ENCODE results near the gene SCYL3. TPM values are rescaled to one million over a fixed set of nuclear protein-coding genes. Genes with fewer than 3 reads are reported as not detected.
A peak's percentile ranks its signal among the peaks of the same experiment; 100 is the strongest.

Gene SCYL3
- total RNA-seq, 1 experiment from 2014 or later = 5.9 TPM

- BruUV-seq (replicated peaks) = no TSS peak
- DNase-seq = peak in 1 of 2 experiments; percentile 18
- Histone ChIP-seq H3K9me3 (no peaks in the 10 kb centered on the region), H3K4me1 (peaks cover 13% of the 10 kb centered on the region), H3K36me3 (ENCODE audit: control insufficient read depth, insufficient read depth, low read length) (peaks cover 2% of the 10 kb centered on the region; the same call in 1 of the 2 replicates), H3K27me3 (replicated peaks; ENCODE audit: control insufficient read depth, insufficient read depth, low read length) (no peaks in the 10 kb centered on the region), H3K4me3 (ENCODE audit: low read depth, low read length) (no peak overlapping the region)
- intact Hi-C loops (cut with micrococcal nuclease; ENCODE audit: unreplicated experiment) = loop anchor here (1.0 kb wide), 1 partner anchor 18 kb away; no protein-coding TSS in a partner anchor
- POLR2A ChIA-PET = no interaction called here
- Mint-ChIP-seq H3K9me3 (ENCODE audit: unreplicated experiment) (no peaks in the 10 kb centered on the region), H3K4me1 (ENCODE audit: low read depth, unreplicated experiment) (peaks cover 8% of the 10 kb centered on the region), H3K36me3 (ENCODE audit: insufficient read depth, unreplicated experiment) (peaks cover 61% of the 10 kb centered on the region), H3K27me3 (ENCODE audit: insufficient read depth, unreplicated experiment) (no peaks in the 10 kb centered on the region), H3K27ac (ENCODE audit: unreplicated experiment) (no peak overlapping the region), H3K4me3 (ENCODE audit: unreplicated experiment) (no peak overlapping the region)
- TF ChIP-seq, protein P1, sequence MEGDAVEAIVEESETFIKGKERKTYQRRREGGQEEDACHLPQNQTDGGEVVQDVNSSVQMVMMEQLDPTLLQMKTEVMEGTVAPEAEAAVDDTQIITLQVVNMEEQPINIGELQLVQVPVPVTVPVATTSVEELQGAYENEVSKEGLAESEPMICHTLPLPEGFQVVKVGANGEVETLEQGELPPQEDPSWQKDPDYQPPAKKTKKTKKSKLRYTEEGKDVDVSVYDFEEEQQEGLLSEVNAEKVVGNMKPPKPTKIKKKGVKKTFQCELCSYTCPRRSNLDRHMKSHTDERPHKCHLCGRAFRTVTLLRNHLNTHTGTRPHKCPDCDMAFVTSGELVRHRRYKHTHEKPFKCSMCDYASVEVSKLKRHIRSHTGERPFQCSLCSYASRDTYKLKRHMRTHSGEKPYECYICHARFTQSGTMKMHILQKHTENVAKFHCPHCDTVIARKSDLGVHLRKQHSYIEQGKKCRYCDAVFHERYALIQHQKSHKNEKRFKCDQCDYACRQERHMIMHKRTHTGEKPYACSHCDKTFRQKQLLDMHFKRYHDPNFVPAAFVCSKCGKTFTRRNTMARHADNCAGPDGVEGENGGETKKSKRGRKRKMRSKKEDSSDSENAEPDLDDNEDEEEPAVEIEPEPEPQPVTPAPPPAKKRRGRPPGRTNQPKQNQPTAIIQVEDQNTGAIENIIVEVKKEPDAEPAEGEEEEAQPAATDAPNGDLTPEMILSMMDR (IDR thresholded peaks at IDR 0.05; ENCODE audit: insufficient read depth in 1 of 2, low read depth in 1 of 2, low read length in 1 of 2, severe bottlenecking in 1 of 2, unreplicated experiment in 1 of 2) = no peak
- CTCF ChIA-PET = no interaction called here
Observed at GRCh38 chr1:169849346-169850022, 44.2 kb downstream of the SCYL3 start.

DNA sequence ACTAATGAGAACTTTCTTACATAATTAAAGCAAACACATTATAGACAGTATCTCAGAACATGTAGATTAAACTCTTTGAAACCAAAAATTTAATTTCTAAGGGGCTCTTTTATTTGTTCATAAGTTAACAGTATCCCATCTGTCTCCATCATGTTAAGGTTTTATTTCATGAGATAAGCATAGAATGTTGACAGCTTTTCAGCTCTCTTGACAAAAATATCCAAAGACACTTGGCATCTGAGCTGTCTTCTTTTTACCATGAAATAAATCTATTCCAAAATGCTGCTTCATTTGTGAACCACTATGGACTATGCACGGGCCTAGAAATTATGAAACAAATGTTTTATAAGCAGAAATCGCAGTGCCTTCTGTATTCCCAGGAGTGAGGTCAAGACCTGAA is 45.2 kb downstream of the SCYL3 start:
- ChIA-PET CTCF (no interaction called here), POLR2A (no interaction called here)
- Mint-ChIP-seq H3K4me1 (ENCODE audit: low read depth, unreplicated experiment) (peaks cover 8% of the 10 kb centered on the region), H3K27me3 (ENCODE audit: insufficient read depth, unreplicated experiment) (no peaks in the 10 kb centered on the region), H3K36me3 (ENCODE audit: insufficient read depth, unreplicated experiment) (peaks cover 51% of the 10 kb centered on the region), H3K9me3 (ENCODE audit: unreplicated experiment) (no peaks in the 10 kb centered on the region), H3K4me3 (ENCODE audit: unreplicated experiment) (no peak overlapping the region), H3K27ac (ENCODE audit: unreplicated experiment) (no peak overlapping the region)
- Histone ChIP-seq H3K27me3 (replicated peaks; ENCODE audit: control insufficient read depth, insufficient read depth, low read length) (no peaks in the 10 kb centered on the region), H3K4me3 (ENCODE audit: low read depth, low read length) (no peak overlapping the region), H3K4me1 (peaks cover 13% of the 10 kb centered on the region), H3K36me3 (ENCODE audit: control insufficient read depth, insufficient read depth, low read length) (peaks cover 2% of the 10 kb centered on the region; the same call in 1 of the 2 replicates), H3K9me3 (no peaks in the 10 kb centered on the region)
- TF ChIP-seq, protein P1 (IDR thresholded peaks at IDR 0.05; ENCODE audit: insufficient read depth in 1 of 2, low read depth in 1 of 2, low read length in 1 of 2, severe bottlenecking in 1 of 2, unreplicated experiment in 1 of 2) = no peak
- no TSS peak for BruUV-seq (replicated peaks)
- no peak for DNase-seq
- intact Hi-C loops (cut with micrococcal nuclease; ENCODE audit: unreplicated experiment) = no loop called here

- ChIA-PET CTCF (no interaction called here), POLR2A (no interaction called here)
- Mint-ChIP-seq H3K27me3 (ENCODE audit: insufficient read depth, unreplicated experiment) (no peaks in the 10 kb centered on the region), H3K4me1 (ENCODE audit: low read depth, unreplicated experiment) (peaks cover 8% of the 10 kb centered on the region), H3K4me3 (ENCODE audit: unreplicated experiment) (no peak overlapping the region), H3K9me3 (ENCODE audit: unreplicated experiment) (no peaks in the 10 kb centered on the region), H3K27ac (ENCODE audit: unreplicated experiment) (no peak overlapping the region), H3K36me3 (ENCODE audit: insufficient read depth, unreplicated experiment) (peaks cover 29% of the 10 kb centered on the region)
- intact Hi-C loops (cut with micrococcal nuclease; ENCODE audit: unreplicated experiment) = no loop called here
- BruUV-seq (replicated peaks) = no TSS peak
- DNase-seq = no peak
- Histone ChIP-seq H3K27me3 (replicated peaks; ENCODE audit: control insufficient read depth, insufficient read depth, low read length) (no peaks in the 10 kb centered on the region), H3K4me1 (peaks cover 13% of the 10 kb centered on the region), H3K4me3 (ENCODE audit: low read depth, low read length) (no peak overlapping the region), H3K9me3 (no peaks in the 10 kb centered on the region), H3K36me3 (ENCODE audit: control insufficient read depth, insufficient read depth, low read length) (peaks cover 1% of the 10 kb centered on the region; the same call in 1 of the 2 replicates)
- TF ChIP-seq, protein P1 (IDR thresholded peaks at IDR 0.05; ENCODE audit: insufficient read depth in 1 of 2, low read depth in 1 of 2, low read length in 1 of 2, severe bottlenecking in 1 of 2, unreplicated experiment in 1 of 2) = no peak
Observed at GRCh38 chr1:169844941-169845608, 48.6 kb downstream of the SCYL3 start.
